GM18511 (cell line): ENCODE measurements around the gene VAT1L.
"Not testable (repeated sequence)": the region's sequence is repeated elsewhere in the genome, so short reads cannot be mapped to it uniquely, and the experiment has no call there.

Experiments
- ATAC-seq: cut with Tn5 transposase; IDR thresholded peaks from one replicate; pipeline ENCODE4 v1.9.1; 2021; ENCODE audit warnings: mild to moderate bottlenecking, moderate library complexity; ENCODE audit not compliant: unreplicated experiment

The VAT1L gene

GRCh38 chr16:77947590-77947989 is 159.2 kb downstream of the VAT1L start:
- ATAC-seq = not testable (repeated sequence)

- ATAC-seq = no peak
These were observed 160.5 kb downstream of the VAT1L start for GRCh38 chr16:77948835-77949234.

- ATAC-seq = no peak
These were observed 161.1 kb downstream of the VAT1L start for GRCh38 chr16:77949445-77949844.

- no peak for ATAC-seq
These were observed 163.4 kb downstream of the VAT1L start for GRCh38 chr16:77951788-77952187.

GRCh38 chr16:77955127-77955526 is 166.8 kb downstream of the VAT1L start:
- ATAC-seq = no peak

GRCh38 chr16:77956231-77956630 is 167.9 kb downstream of the VAT1L start:
- no peak for ATAC-seq

GRCh38 chr16:77960766-77961165 is 172.4 kb downstream of the VAT1L start:
- ATAC-seq = no peak

- ATAC-seq = no peak
These were observed 173.4 kb downstream of the VAT1L start for GRCh38 chr16:77961814-77962213.

GRCh38 chr16:77962689-77963088 is 174.3 kb downstream of the VAT1L start:
- ATAC-seq = no peak

GRCh38 chr16:77963185-77964044 is 175.1 kb downstream of the VAT1L start:
- ATAC-seq = peak; percentile 60

GRCh38 chr16:77965346-77965745 is 177.0 kb downstream of the VAT1L start:
- ATAC-seq = no peak

- ATAC-seq = no peak
These were observed 178.9 kb downstream of the VAT1L start for GRCh38 chr16:77967054-77967904.

- ATAC-seq = no peak
These were observed 181.5 kb downstream of the VAT1L start for GRCh38 chr16:77969861-77970260.

GRCh38 chr16:77970371-77970770 is 182.0 kb downstream of the VAT1L start:
- ATAC-seq = no peak

- ATAC-seq = peak; percentile 84
These were observed 183.1 kb downstream of the VAT1L start for GRCh38 chr16:77971306-77972061.

- no peak for ATAC-seq
These were observed 183.7 kb downstream of the VAT1L start for GRCh38 chr16:77972062-77972392.

- no peak for ATAC-seq
These were observed 186.5 kb downstream of the VAT1L start for GRCh38 chr16:77974883-77975282.

- ATAC-seq = no peak
These were observed 187.6 kb downstream of the VAT1L start for GRCh38 chr16:77975942-77976341.

- ATAC-seq = no peak
These were observed 189.0 kb downstream of the VAT1L start for GRCh38 chr16:77977339-77977738.

- no peak for ATAC-seq
These were observed 196.7 kb downstream of the VAT1L start for GRCh38 chr16:77985111-77985510.

GRCh38 chr16:77986011-77986740 is 197.8 kb downstream of the VAT1L start:
- no peak for ATAC-seq
